WI38 (cell line): ENCODE results near the gene CDK14.

Experiments
- H3K4me3 ChIP-seq: 2 replicates; pipeline ENCODE4 v1.5.1; 2011; ENCODE audit warnings: low read depth, mild to moderate bottlenecking, control low read depth, low read length
- TF ChIP-seq, protein P1 (sequence below): IDR thresholded peaks from 2 replicates; pipeline ENCODE4 v1.5.1; 2012; ENCODE audit warnings: low read depth, mild to moderate bottlenecking, control low read depth, low read length

Gene CDK14

DNA sequence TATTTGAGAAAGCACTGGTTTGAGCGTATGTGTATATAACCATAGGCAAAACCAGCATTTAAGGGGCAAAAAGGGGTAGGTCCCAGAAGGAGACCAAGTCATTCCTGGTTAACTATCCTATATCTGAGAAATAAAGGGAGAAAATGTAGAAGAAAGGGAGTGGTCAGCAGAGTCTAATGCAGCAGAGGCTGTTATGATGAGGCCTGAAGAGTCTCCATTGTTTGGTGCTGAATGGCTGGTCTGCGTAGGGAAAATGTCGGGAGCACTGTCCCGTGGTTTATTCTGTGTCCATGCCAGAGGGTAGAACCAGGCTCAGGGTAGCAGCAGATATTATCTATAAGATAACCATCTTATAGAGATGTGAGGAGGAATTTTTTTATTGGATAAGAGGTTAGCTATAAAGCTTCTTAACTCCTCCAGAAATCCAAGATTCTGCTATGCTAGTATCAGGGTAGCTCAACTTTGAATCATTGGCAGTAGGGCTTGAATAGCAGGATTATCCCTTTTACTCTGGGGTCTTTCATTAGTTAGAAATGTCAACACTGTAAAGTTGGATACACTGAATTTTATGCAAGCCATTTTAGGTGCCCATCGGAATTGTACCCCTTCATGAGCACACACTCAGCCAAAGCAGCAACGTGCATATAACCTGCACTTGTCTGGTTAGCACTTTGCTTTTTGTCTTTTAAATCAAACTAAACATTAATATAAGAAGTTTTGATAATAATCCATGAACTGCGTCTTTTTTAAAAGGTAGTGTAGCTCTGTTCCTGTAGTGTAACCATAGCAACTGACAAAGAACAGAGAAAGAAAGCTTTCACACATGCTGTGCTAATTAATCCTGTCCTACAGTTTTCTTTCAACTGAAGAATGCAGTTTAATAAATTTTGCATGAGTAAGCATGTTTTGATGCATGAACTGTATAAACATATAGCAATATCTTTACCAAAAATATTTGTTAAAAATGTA, 356.1 kb downstream of the CDK14 start:
- TF ChIP-seq, protein P1, sequence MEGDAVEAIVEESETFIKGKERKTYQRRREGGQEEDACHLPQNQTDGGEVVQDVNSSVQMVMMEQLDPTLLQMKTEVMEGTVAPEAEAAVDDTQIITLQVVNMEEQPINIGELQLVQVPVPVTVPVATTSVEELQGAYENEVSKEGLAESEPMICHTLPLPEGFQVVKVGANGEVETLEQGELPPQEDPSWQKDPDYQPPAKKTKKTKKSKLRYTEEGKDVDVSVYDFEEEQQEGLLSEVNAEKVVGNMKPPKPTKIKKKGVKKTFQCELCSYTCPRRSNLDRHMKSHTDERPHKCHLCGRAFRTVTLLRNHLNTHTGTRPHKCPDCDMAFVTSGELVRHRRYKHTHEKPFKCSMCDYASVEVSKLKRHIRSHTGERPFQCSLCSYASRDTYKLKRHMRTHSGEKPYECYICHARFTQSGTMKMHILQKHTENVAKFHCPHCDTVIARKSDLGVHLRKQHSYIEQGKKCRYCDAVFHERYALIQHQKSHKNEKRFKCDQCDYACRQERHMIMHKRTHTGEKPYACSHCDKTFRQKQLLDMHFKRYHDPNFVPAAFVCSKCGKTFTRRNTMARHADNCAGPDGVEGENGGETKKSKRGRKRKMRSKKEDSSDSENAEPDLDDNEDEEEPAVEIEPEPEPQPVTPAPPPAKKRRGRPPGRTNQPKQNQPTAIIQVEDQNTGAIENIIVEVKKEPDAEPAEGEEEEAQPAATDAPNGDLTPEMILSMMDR, result no peak
- no peak overlapping the region for H3K4me3 ChIP-seq

DNA sequence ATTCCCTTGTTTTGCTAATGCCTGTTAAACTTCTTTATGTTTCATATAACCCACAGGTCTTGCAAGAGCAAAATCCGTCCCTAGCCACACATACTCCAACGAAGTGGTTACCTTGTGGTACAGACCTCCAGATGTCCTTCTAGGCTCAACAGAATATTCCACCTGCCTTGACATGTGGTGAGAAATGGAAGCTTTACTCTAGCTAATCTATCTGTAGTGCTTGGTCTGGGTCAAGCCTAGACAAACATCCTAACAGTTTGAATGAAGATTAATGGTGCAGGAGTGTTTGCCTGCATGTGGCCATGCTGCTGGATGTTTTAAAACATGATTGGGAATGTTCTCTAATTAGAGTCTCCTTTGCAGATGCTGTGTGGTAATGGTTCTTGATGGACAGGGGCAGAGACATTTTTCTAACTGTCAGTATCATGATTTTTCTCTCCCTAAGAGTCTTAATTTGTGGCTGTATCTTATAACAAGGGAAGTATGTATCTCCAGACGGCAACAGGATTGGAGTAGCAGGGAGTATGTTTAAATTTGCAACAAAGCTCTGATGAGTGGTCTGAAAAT, 359.6 kb downstream of the CDK14 start:
- TF ChIP-seq, protein P1, result no peak
- H3K4me3 ChIP-seq, result no peak overlapping the region

DNA sequence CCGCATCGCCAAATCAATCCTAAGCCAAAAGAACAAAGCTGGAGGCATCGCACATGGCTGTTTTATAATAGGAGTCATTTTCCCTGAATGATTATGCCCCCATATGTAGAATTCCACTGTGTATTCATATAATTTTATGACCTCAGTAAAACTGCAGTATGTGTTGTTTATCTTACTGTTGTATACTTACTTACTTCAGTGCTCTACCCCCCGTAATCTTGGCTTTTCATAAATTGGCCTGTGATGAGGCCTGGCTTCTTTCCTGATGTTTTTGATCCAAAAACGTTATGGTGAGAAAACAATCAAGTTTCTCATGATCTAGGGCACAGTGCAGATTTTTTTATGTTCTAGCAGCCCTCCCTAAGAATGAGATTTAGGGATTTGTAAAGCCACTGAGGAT, 361.8 kb downstream of the CDK14 start:
- no peak overlapping the region for H3K4me3 ChIP-seq
- TF ChIP-seq, protein P1, result no peak

DNA sequence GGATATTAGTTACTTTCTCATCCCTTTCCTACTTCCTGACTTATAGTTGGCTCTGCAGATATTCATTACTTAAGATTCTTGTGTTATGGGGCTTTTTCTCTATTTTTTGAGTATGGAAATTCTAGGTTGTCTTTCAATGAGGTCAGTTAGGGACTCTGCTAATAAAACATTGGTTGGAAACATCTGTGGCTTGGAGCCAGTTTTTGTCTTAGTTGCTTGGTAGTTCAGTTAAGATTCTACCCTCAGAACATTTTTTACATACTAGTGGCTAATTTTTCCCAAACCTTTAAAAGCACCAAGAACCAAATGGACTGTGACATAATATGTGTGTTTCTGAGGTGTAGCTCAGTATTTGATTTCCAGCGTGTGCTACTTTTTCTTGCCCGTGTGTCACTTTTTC, 362.5 kb downstream of the CDK14 start:
- no peak overlapping the region for H3K4me3 ChIP-seq
- TF ChIP-seq, protein P1, result no peak

DNA sequence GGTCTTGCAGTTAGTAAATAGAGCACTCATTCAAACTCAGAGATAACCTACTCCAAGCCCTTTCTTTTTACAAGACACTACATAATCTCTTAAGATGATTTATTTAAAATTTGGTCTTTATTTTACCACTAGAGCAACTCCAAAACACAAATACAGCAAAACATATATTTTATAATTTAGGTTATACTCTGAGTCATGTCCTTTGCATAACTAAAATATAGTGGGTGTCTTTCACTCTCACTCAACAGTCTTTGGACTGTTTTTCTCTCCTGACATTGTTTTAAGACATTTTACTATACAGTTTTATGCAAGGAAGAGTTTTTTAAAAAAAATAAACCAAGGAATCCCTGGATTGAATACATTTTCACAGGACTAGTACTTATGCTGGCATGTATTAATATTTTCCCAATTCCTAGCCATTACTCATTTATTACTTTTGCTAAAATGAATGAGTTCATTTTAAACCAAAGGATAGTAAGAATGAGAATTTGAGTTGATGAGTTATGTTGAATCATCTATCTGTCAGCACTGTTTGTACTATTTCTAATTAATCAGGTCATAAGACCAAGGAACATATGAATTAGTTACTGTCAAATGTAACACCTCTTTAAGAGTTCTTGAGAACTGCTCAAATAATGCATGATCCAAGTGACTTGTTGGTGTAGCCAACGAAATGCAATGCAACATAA, 365.1 kb downstream of the CDK14 start:
- TF ChIP-seq, protein P1, result no peak
- no peak overlapping the region for H3K4me3 ChIP-seq

DNA sequence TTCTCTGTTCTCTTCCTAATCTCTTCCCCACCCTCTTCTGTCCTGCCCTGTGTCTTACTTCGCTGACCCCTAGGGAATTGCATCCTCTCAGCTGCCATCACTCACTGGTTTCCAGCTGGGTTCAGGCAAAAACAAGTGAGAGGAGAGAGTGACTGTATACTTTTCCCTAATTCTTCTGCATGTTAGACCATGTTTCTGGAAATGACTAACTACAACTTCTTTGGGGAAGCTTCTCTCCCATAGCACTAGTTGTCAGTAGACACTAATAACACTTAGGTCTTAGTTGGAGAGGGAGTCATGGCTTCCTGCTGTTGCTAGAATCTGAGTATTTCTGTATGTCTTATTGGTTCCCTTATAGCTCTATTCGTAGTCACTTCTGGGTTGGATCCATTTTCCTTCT, 369.1 kb downstream of the CDK14 start:
- TF ChIP-seq, protein P1, result no peak
- H3K4me3 ChIP-seq, result no peak overlapping the region
